HG02981 (cell line): ENCODE results near the gene CDH4.
"Not testable (repeated sequence)": the region's sequence is repeated elsewhere in the genome, so short reads cannot be mapped to it uniquely, and the experiment has no call there.

Experiments
- ATAC-seq: cut with Tn5 transposase; IDR thresholded peaks from one replicate; pipeline ENCODE4 v1.9.1; 2021; ENCODE audit warnings: mild to moderate bottlenecking, moderate library complexity; ENCODE audit not compliant: unreplicated experiment

Gene CDH4

GRCh38 chr20:61408951-61409740 is 157.1 kb downstream of the CDH4 start:
- ATAC-seq = no peak

GRCh38 chr20:61411743-61412142 is 159.7 kb downstream of the CDH4 start:
- ATAC-seq = no peak

- no peak for ATAC-seq
Observed at GRCh38 chr20:61413752-61414151, 161.7 kb downstream of the CDH4 start.

DNA sequence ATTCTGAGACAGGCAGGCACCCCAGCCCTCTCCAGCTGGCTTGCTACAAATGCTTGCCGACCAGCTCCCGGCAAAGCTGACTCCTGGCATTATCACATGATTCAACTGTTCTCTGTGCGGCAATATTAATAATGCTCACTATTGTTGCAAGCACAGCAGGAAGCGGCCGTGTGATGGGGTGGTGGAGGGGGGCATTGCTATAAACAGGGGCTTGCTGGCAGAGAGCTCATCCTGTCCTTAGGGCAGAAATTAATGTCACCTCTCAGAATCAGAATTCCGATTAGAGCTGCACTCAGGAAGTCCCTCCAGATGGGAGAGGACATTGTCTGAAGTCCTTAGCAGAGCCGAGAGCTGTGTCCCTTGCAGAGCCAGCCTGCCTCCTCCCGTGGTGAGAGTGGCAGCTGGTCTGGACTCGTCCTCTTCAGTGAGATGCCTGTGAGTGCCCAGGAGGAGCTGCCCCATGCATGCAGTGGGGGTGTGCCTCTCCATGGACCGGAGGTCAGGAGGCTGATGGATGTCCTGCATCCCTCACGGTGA is 162.5 kb downstream of the CDH4 start:
- ATAC-seq = no peak

GRCh38 chr20:61416546-61416945 is 164.5 kb downstream of the CDH4 start:
- ATAC-seq = no peak

DNA sequence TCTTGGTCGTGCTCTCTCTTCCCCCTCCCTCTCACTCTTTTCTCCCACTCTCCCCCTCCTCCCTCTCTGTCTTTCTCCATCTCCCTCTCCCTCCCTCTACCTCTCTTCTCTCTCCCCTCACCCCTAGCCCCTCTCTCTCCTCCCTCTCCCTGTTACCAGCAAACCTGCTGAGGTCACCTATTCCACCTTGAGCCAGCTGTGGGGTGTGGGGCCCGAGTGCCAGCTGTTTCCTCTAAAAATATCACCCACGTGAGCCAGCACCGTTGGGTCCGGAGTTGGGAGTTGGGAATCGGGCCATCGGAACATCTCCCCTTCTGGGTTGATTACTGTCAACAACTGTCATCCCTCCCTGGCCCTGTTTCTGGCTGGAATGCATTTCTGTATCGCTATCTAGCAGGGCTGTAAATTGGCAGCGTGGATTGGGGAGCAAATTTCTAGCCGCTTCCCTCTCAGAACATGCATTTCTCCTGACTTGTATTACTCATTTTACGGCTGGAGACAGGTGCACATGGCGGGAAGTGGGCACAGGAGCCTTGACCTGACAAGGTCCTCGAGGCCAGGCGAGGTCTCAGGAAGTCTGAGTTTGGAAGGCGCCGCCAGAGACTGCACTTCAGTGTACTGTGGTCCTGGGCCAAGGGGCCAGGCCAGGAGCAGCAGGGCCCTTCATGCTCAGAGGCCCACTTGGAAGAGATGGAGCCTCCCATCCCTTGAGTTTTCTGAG is 165.3 kb downstream of the CDH4 start:
- ATAC-seq = no peak

DNA sequence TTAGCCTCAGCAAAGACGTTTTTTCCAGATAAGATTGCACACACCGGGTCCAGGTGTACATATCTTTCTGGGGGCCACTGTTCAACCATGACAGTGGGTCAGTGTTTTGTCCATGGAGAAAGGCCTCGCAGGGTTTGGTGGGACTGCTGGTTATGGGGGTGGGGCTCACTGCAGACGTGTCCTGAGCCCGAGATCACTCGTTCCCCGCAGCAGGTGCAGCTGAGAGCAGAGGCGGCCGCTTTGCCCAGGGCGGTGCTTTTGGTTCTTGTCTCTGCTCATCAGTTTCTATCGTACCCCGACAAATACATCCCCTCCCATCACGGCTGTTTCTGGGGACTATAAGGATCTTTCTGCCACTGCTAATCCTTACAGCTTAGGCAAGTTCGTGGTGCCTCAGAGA is 166.9 kb downstream of the CDH4 start:
- no peak for ATAC-seq

- no peak for ATAC-seq
Observed at GRCh38 chr20:61419501-61419900, 167.4 kb downstream of the CDH4 start.

DNA sequence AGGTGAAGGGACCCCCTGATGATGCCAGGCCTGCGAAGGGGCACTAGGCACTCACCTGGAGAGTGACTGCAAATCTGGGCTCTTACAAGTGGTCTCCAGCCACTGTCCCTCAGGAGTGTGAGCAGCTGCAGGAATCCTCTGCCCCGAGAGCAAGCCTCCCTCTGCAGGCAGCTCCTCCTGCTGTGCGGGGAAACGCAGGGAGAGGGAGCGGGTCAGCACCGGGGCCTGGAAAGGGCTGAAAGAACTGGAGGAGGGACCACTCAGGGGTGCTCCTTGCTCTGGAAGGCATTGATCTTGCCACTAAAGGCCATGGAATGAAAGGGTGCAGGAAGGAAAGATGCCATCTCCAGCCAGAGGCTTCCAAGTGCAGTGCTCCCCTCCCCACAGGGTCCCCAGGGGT is 168.0 kb downstream of the CDH4 start:
- ATAC-seq = no peak

DNA sequence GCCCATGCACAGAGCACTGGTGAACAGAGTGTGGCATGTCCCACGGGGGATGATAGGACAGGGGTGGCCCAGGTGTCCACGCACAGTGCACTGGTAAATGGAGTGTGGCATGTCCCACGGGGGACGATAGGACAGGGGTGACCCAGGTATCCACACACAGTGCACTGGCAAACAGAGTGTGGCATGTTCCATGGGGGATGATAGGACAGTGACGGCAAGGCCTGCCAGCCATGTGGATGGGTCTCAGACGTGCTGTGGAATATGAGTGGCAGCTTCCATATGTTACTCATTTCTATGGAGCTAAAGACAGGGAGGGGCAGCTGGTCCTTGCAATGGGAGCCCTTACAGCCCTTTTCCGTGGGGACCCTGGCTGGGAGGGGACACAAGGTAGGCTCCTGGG is 168.7 kb downstream of the CDH4 start:
- no peak for ATAC-seq

GRCh38 chr20:61422636-61423425 is 170.8 kb downstream of the CDH4 start:
- ATAC-seq = no peak

GRCh38 chr20:61424011-61424627 is 172.1 kb downstream of the CDH4 start:
- ATAC-seq = no peak

DNA sequence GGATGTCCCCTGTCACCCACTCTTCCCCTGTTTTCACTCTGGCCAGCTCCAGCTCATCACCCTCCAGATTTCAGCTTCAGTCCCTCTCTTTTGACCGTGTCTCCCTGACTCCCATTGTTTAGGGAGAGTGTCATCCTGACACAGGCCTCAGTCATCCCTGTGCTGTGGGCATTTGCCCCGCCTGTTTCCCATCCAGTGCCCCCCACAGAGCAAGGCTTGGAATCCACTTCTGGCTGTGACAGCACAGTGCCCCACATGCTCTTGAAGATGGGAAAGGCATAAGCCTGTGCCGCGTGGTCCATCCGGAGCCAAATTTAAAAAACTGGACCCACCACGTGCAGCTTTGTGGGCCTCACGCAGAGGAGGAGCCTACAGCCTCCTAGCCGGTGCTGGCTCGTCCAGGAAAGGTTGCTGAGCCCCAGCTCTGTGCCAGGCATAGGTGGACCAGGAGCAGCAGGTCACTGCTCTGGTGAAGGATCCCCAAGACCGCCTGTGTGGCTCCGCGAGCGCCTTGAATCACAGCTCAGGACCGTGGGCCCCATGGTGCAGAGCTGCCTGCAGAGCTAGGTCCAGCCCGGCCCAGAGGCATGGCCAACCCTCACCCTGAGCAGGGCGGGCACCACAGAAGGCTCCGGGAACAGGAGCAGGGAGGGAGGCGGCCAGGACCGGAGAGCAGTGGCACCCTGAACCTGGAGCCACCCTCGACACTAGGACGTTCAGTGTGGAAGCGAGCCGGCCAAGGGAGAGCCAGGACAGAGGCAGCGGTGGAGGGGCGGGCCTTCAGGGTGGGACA is 172.8 kb downstream of the CDH4 start:
- ATAC-seq = no peak

GRCh38 chr20:61425541-61425991 is 173.5 kb downstream of the CDH4 start:
- ATAC-seq = not testable (repeated sequence)

- ATAC-seq = no peak
Observed at GRCh38 chr20:61426352-61426751, 174.3 kb downstream of the CDH4 start.

GRCh38 chr20:61429458-61430227 is 177.6 kb downstream of the CDH4 start:
- no peak for ATAC-seq

GRCh38 chr20:61430228-61430624 is 178.2 kb downstream of the CDH4 start:
- no peak for ATAC-seq

- no peak for ATAC-seq
Observed at GRCh38 chr20:61433176-61433575, 181.1 kb downstream of the CDH4 start.

- no peak for ATAC-seq
Observed at GRCh38 chr20:61433816-61434215, 181.8 kb downstream of the CDH4 start.
